Mesothelial cell of epicardium (in vitro differentiated cells): ENCODE results near the gene PARD3B. TPM values are rescaled to one million over a fixed set of nuclear protein-coding genes. Genes with fewer than 3 reads are reported as not detected.

Experiments used
- DNase-seq, 2 experiments: peaks; one replicate each; pipeline ENCODE4 v3.0.0; 2021; ENCODE audit warnings: low spot score in 2 of 2; ENCODE audit not compliant: unreplicated experiment in 2 of 2
- H3K27ac Mint-ChIP-seq: 2 replicates; pipeline ENCODE4 v1.8.0; 2021; ENCODE audit warnings: mixed read lengths
- H3K27me3 Mint-ChIP-seq: 2 replicates; pipeline ENCODE4 v1.8.0; 2021; ENCODE audit warnings: low read depth, mixed read lengths
- H3K36me3 Mint-ChIP-seq: 2 replicates; pipeline ENCODE4 v1.8.0; 2021; ENCODE audit warnings: mixed read lengths
- H3K4me1 Mint-ChIP-seq: 2 replicates; pipeline ENCODE4 v1.8.0; 2021; ENCODE audit warnings: mixed read lengths
- H3K4me3 Mint-ChIP-seq: 2 replicates; pipeline ENCODE4 v1.8.0; 2021; ENCODE audit warnings: mild to moderate bottlenecking, moderate library complexity, mixed read lengths
- H3K9me3 Mint-ChIP-seq: 2 replicates; pipeline ENCODE4 v1.8.0; 2021; ENCODE audit warnings: mixed read lengths
- CTCF ChIP-seq: fragments of 200-600 bp; sonication (generic); IDR thresholded peaks from one replicate; pipeline ENCODE4 v1.5.0; 2021; ENCODE audit warnings: antibody characterized with exemption; ENCODE audit not compliant: unreplicated experiment
- total RNA-seq: library from RNA; stranded (reverse); gene quantifications from 3 replicates; pipeline ENCODE4 v1.2.1, GENCODE V29; 2021

Gene PARD3B
- total RNA-seq, 1 donor from 2014 or later, result 23.4 TPM

GRCh38 chr2:205605638-205606304 lies 1060.5 kb downstream of the PARD3B start:
- no peak for TF ChIP-seq CTCF
- Mint-ChIP-seq H3K27me3 (no peaks in the 10 kb centered on the region), H3K27ac (no peak overlapping the region), H3K9me3 (peaks cover 38% of the 10 kb centered on the region), H3K36me3 (peaks cover 18% of the 10 kb centered on the region), H3K4me1 (peaks cover 6% of the 10 kb centered on the region), H3K4me3 (no peak overlapping the region)
- no peak for DNase-seq

GRCh38 chr2:205607146-205607545 lies 1061.9 kb downstream of the PARD3B start:
- no peaks in the 10 kb centered on the region for H3K27me3 Mint-ChIP-seq
- H3K36me3 Mint-ChIP-seq, result peaks cover 18% of the 10 kb centered on the region
- H3K9me3 Mint-ChIP-seq, result peaks cover 27% of the 10 kb centered on the region
- TF ChIP-seq CTCF, result no peak
- H3K27ac Mint-ChIP-seq, result no peak overlapping the region
- H3K4me1 Mint-ChIP-seq, result peaks cover 9% of the 10 kb centered on the region
- no peak for DNase-seq
- H3K4me3 Mint-ChIP-seq, result no peak overlapping the region

GRCh38 chr2:205609113-205609512 lies 1063.8 kb downstream of the PARD3B start:
- no peak for TF ChIP-seq CTCF
- peaks cover 23% of the 10 kb centered on the region for H3K4me1 Mint-ChIP-seq

GRCh38 chr2:205610437-205610836 lies 1065.2 kb downstream of the PARD3B start:
- DNase-seq, result no peak
- TF ChIP-seq CTCF, result no peak
- Mint-ChIP-seq H3K4me1 (peaks cover 23% of the 10 kb centered on the region), H3K36me3 (no peaks in the 10 kb centered on the region), H3K27me3 (no peaks in the 10 kb centered on the region), H3K27ac (no peak overlapping the region), H3K9me3 (peaks cover under 1% of the 10 kb centered on the region), H3K4me3 (no peak overlapping the region)

More at GRCh38 chr2:205609113-205609512, 1063.8 kb downstream of the PARD3B start:
- H3K36me3 Mint-ChIP-seq, result peaks cover 8% of the 10 kb centered on the region
- peaks cover 12% of the 10 kb centered on the region for H3K9me3 Mint-ChIP-seq
- DNase-seq, result no peak
- no peaks in the 10 kb centered on the region for H3K27me3 Mint-ChIP-seq
- no peak overlapping the region for H3K4me3 Mint-ChIP-seq
- H3K27ac Mint-ChIP-seq, result no peak overlapping the region

GRCh38 chr2:205612636-205613035 lies 1067.4 kb downstream of the PARD3B start:
- no peak for TF ChIP-seq CTCF
- Mint-ChIP-seq H3K4me1 (peaks cover 26% of the 10 kb centered on the region), H3K4me3 (no peak overlapping the region), H3K27me3 (no peaks in the 10 kb centered on the region), H3K9me3 (no peaks in the 10 kb centered on the region), H3K27ac (peak overlapping the region; percentile 47), H3K36me3 (no peaks in the 10 kb centered on the region)
- DNase-seq, result no peak
